Measurements from ENCODE around the gene BBX.

The BBX gene

DNA sequence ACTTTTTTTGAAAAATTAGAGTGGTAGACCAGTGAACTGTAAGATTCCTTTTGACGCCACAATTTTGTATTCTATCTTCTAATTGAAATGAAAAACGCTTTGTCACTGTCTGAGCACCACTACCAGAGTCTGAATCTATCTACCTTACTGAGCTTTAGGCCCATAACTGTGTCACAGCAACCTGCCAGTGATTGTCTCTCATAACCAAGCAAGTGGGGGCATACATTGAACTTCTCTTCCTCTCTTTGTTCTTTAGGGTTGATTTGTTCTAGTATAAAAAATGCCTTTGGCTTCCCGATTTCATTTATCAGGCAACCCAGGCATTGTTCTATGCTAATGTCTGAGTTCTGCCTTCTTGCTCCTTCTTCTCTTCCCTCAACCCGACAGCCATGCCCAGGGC, 142.6 kb downstream of the BBX start:
- H3K4me3 ChIP-seq (ENCODE audit: low read length), result no peak overlapping the region
- no CpG with 5 or more reads among the region's 4 CpGs for WGBS (ENCODE audit: insufficient coverage, insufficient read length)
- no peak for DNase-seq (ENCODE audit: low read depth, low spot score)

DNA sequence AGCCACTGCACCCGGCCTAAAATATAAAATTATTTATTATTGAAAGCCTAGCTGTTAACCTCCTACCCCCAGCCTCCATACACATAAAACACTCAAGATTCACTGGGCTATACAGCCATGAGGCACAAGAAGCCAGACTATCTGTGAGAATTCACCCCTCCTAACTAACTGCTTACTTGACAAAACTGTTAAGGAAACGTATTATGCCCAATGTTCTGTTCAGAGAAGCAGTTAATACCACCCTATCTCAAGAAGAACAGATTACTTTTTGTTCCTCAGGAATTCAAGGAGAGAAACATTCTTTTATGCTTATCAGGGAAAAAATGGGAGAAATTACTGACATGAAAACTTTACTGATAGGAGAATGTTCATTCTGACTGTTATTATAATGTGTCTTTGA, 144.1 kb downstream of the BBX start:
- no peaks in the 10 kb centered on the region for H3K9me3 ChIP-seq (ENCODE audit: control insufficient read depth, insufficient read depth, low read length)
- H3K27me3 ChIP-seq (ENCODE audit: control insufficient read depth, insufficient read depth, low read length), result no peaks in the 10 kb centered on the region
- H3K36me3 ChIP-seq (ENCODE audit: control insufficient read depth, insufficient read depth, low read length), result no peaks in the 10 kb centered on the region
- no CpG with 5 or more reads among the region's 2 CpGs for WGBS (ENCODE audit: insufficient coverage, insufficient read length)
- no peak overlapping the region for H3K4me3 ChIP-seq (ENCODE audit: low read length)
- 0 out of 2 replicates have a peak, but pooled peaks cover 1% of the 10 kb centered on the region for H3K4me1 ChIP-seq (ENCODE audit: control insufficient read depth, insufficient read depth, low read length)
- DNase-seq (ENCODE audit: low read depth, low spot score), result no peak
- no peak overlapping the region for H3K27ac ChIP-seq (ENCODE audit: low read length)

More for the DNA sequence above, 142.6 kb downstream of the BBX start:
- no peaks in the 10 kb centered on the region for H3K36me3 ChIP-seq (ENCODE audit: control insufficient read depth, insufficient read depth, low read length)
- H3K27me3 ChIP-seq (ENCODE audit: control insufficient read depth, insufficient read depth, low read length), result no peaks in the 10 kb centered on the region
- H3K27ac ChIP-seq (ENCODE audit: low read length), result no peak overlapping the region
- no peaks in the 10 kb centered on the region for H3K9me3 ChIP-seq (ENCODE audit: control insufficient read depth, insufficient read depth, low read length)
- H3K4me1 ChIP-seq (ENCODE audit: control insufficient read depth, insufficient read depth, low read length), result 0 out of 2 replicates have a peak, but pooled peaks cover 1% of the 10 kb centered on the region

DNA sequence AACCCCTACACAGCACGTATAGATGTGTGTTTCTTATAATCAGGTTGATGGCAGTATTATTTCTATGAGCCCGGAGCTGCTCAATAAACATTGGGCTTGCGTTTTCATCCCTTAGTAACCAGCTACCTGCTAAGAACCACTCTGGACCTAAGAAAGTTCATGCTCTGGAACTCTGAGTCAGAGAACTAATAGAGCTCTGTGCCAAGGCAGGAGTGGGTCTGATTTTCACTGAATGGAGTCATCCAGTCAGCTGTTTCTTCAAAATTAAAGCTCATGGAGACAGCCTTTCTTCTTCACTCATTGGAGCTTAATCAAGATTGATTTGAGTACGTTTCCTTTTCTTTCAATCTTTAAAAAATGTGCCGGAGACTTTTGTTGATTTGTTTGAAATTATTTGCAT, 145.7 kb downstream of the BBX start:
- Histone ChIP-seq H3K4me3 (ENCODE audit: low read length) (no peak overlapping the region), H3K36me3 (ENCODE audit: control insufficient read depth, insufficient read depth, low read length) (no peaks in the 10 kb centered on the region), H3K27ac (ENCODE audit: low read length) (no peak overlapping the region), H3K4me1 (ENCODE audit: control insufficient read depth, insufficient read depth, low read length) (0 out of 2 replicates have a peak, but pooled peaks cover 1% of the 10 kb centered on the region), H3K9me3 (ENCODE audit: control insufficient read depth, insufficient read depth, low read length) (no peaks in the 10 kb centered on the region), H3K27me3 (ENCODE audit: control insufficient read depth, insufficient read depth, low read length) (no peaks in the 10 kb centered on the region)
- DNase-seq (ENCODE audit: low read depth, low spot score), result no peak
- WGBS (ENCODE audit: insufficient coverage, insufficient read length), result no CpG with 5 or more reads among the region's 5 CpGs

DNA sequence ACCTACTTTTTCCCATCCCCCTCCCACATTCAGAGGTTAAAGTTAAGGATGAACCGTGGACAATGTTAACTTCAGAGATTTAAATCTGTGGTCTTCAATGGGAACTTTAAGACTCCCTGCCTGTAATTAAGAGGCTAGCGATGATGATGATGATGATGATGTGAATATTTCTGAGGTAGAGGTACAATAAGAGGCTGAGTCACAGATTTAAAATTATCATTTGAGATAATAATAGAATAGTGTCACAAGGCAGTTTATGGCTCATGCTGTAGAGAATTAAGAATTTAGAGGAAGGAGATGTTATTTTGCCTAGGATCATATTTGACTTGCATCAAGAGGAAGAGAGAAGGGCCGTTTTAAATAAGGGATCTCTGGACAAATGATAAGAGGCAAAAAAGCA, 146.2 kb downstream of the BBX start:
- Histone ChIP-seq H3K27me3 (ENCODE audit: control insufficient read depth, insufficient read depth, low read length) (no peaks in the 10 kb centered on the region), H3K4me3 (ENCODE audit: low read length) (no peak overlapping the region), H3K27ac (ENCODE audit: low read length) (no peak overlapping the region), H3K9me3 (ENCODE audit: control insufficient read depth, insufficient read depth, low read length) (no peaks in the 10 kb centered on the region), H3K36me3 (ENCODE audit: control insufficient read depth, insufficient read depth, low read length) (no peaks in the 10 kb centered on the region), H3K4me1 (ENCODE audit: control insufficient read depth, insufficient read depth, low read length) (0 out of 2 replicates have a peak, but pooled peaks cover 1% of the 10 kb centered on the region)
- DNase-seq (ENCODE audit: low read depth, low spot score), result no peak
- WGBS (ENCODE audit: insufficient coverage, insufficient read length), result no CpG with 5 or more reads among the region's 3 CpGs

DNA sequence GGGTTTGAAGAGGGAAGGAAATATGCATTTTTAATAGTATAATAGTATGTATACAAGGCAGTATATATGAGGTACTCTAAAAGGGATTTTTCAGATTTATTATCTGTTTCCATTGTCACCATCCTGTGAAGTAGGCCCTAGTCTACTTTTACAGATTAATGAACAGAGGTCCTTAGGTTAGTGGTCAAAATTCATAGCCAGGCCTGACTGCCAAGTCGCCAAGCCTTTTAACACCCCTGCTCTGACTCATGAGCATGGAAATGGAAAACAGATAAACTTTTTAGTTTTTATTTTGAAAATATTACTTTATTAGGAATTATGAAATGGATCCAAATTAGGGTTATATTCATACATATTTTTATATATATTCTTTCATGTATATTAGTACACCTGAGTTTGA, 146.9 kb downstream of the BBX start:
- no peak overlapping the region for H3K4me3 ChIP-seq (ENCODE audit: low read length)
- H3K36me3 ChIP-seq (ENCODE audit: control insufficient read depth, insufficient read depth, low read length), result no peaks in the 10 kb centered on the region
- H3K27ac ChIP-seq (ENCODE audit: low read length), result no peak overlapping the region
- no peaks in the 10 kb centered on the region for H3K27me3 ChIP-seq (ENCODE audit: control insufficient read depth, insufficient read depth, low read length)
- H3K4me1 ChIP-seq (ENCODE audit: control insufficient read depth, insufficient read depth, low read length), result 0 out of 2 replicates have a peak, but pooled peaks cover 1% of the 10 kb centered on the region
- no CpG with 5 or more reads among the region's 1 CpG for WGBS (ENCODE audit: insufficient coverage, insufficient read length)
- DNase-seq (ENCODE audit: low read depth, low spot score), result no peak
- H3K9me3 ChIP-seq (ENCODE audit: control insufficient read depth, insufficient read depth, low read length), result no peaks in the 10 kb centered on the region

DNA sequence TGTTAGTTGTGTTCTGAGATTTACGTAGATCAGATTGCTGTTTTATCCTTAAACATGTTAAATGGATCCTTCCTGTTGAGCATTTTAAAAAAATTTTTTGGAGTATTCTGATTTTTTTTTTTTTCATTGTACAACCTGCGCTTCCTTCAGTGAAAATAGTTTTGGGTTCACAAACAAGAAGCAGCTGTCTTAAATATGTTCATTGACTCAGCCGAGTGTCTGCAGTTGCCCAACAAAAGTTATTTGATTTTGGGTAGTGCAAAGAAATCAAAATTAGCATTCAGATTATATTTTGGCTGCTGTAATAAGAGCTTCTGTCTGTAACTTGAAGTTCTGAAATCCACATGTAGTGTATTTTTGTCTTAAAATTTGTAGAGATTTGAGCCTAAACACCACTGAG, 148.2 kb downstream of the BBX start:
- no CpG with 5 or more reads among the region's 3 CpGs for WGBS (ENCODE audit: insufficient coverage, insufficient read length)

DNA sequence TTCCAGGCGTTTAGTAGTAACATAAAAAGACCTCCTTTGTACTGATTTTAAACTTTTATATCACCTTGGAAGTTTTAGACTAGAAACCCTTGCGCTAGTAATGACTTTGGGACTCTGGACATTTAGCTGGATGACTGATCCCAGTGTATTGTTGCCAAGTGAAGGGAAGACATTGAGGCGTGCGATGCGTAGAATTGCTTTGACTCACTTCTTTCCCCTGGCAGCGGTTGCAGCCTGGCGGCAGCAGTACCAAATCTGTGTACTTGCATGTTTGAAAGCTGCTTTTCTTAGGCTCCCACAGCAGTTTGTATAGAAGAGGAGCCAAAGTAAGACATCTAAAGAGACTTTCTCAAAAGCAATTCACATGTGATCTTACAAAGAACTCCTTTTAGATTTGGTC, 151.6 kb downstream of the BBX start:
- H3K4me3 ChIP-seq (ENCODE audit: low read length), result no peak overlapping the region
- H3K27me3 ChIP-seq (ENCODE audit: control insufficient read depth, insufficient read depth, low read length), result no peaks in the 10 kb centered on the region
- no peaks in the 10 kb centered on the region for H3K4me1 ChIP-seq (ENCODE audit: control insufficient read depth, insufficient read depth, low read length)
- H3K36me3 ChIP-seq (ENCODE audit: control insufficient read depth, insufficient read depth, low read length), result no peaks in the 10 kb centered on the region
- no CpG with 5 or more reads among the region's 7 CpGs for WGBS (ENCODE audit: insufficient coverage, insufficient read length)
- no peaks in the 10 kb centered on the region for H3K9me3 ChIP-seq (ENCODE audit: control insufficient read depth, insufficient read depth, low read length)
- DNase-seq (ENCODE audit: low read depth, low spot score), result no peak
- H3K27ac ChIP-seq (ENCODE audit: low read length), result no peak overlapping the region

More for the DNA sequence above, 148.2 kb downstream of the BBX start:
- Histone ChIP-seq H3K4me1 (ENCODE audit: control insufficient read depth, insufficient read depth, low read length) (0 out of 2 replicates have a peak, but pooled peaks cover 1% of the 10 kb centered on the region), H3K27me3 (ENCODE audit: control insufficient read depth, insufficient read depth, low read length) (no peaks in the 10 kb centered on the region), H3K27ac (ENCODE audit: low read length) (no peak overlapping the region), H3K4me3 (ENCODE audit: low read length) (no peak overlapping the region), H3K36me3 (ENCODE audit: control insufficient read depth, insufficient read depth, low read length) (no peaks in the 10 kb centered on the region), H3K9me3 (ENCODE audit: control insufficient read depth, insufficient read depth, low read length) (no peaks in the 10 kb centered on the region)
- DNase-seq (ENCODE audit: low read depth, low spot score), result no peak

DNA sequence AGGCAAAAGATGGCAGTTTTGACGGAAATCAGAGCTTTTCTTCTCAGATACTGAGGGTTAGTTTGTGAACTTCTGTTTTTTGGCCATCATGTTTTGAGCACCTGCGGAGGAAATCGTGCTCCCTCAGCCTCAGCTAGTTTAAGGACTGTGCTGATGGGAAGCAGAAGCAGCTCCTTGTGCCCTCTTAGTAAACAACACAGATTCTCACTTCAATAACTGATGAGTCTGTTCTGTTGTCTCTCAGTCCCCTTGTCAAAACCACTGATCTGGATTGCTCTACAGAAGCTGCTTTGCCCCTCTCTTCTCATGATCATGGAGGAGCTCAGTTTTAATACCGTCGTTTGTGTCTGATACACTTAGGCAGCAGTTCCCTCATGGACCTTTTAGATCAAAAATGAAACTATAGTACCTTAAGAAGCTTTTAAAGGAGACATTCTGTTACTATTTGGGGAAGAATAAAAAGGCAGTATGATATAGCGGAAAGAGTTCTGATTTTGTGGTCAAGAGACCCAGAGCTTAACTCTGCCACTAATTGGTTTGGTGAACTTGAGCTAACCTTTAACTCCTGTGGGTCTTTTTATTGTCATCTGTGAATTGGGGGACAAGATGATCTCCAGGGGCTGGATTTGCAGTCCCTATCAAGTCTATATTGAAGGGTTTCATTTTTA, 152.6 kb downstream of the BBX start:
- no peak for DNase-seq (ENCODE audit: low read depth, low spot score)
- no peaks in the 10 kb centered on the region for H3K4me1 ChIP-seq (ENCODE audit: control insufficient read depth, insufficient read depth, low read length)
- H3K9me3 ChIP-seq (ENCODE audit: control insufficient read depth, insufficient read depth, low read length), result no peaks in the 10 kb centered on the region
- H3K27ac ChIP-seq (ENCODE audit: low read length), result no peak overlapping the region
- H3K36me3 ChIP-seq (ENCODE audit: control insufficient read depth, insufficient read depth, low read length), result no peaks in the 10 kb centered on the region
- H3K4me3 ChIP-seq (ENCODE audit: low read length), result no peak overlapping the region
- no peaks in the 10 kb centered on the region for H3K27me3 ChIP-seq (ENCODE audit: control insufficient read depth, insufficient read depth, low read length)
- WGBS (ENCODE audit: insufficient coverage, insufficient read length), result no CpG with 5 or more reads among the region's 6 CpGs

DNA sequence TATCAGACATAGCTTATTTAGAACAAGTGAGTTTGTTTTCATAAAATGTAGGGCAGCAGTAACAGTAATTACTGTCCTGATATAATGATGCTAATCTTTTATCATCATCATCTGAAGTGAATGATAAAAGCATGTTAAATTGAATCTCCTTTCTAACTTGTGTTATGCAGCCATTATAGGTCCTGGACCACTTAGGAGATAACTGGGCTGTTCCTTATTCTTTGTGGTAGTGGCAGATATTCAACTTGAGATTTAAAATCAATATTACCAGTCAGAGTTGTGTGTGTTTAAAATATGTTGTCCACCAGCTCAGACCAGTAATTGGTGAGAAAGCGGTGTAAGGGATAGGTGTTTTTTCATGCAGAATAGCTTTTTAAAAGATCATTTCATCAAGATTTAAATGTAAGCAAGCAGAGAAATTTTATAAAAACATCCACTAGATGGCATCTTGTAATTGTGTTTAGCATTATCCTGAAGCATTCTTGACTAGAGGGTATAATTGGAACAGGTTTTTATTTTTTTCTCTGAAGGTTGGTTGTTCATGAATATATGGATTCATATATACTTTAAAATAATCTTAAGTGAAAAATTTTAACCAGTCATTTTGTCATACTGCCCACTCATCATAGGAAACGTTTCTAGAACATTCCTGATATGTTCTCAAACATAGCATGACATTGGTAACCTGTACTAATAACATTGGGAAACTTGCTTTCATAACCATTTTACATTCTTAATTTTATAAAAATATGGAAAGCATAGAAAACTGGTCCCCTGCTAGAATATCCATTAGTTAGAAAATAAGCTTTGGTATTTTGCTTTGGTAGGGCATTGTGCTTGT, 153.9 kb downstream of the BBX start:
- no CpG with 5 or more reads among the region's 2 CpGs for WGBS (ENCODE audit: insufficient coverage, insufficient read length)
- DNase-seq (ENCODE audit: low read depth, low spot score), result no peak
- no peak overlapping the region for H3K27ac ChIP-seq (ENCODE audit: low read length)
- H3K27me3 ChIP-seq (ENCODE audit: control insufficient read depth, insufficient read depth, low read length), result no peaks in the 10 kb centered on the region
- no peaks in the 10 kb centered on the region for H3K36me3 ChIP-seq (ENCODE audit: control insufficient read depth, insufficient read depth, low read length)
- no peaks in the 10 kb centered on the region for H3K9me3 ChIP-seq (ENCODE audit: control insufficient read depth, insufficient read depth, low read length)
- H3K4me1 ChIP-seq (ENCODE audit: control insufficient read depth, insufficient read depth, low read length), result no peaks in the 10 kb centered on the region
- H3K4me3 ChIP-seq (ENCODE audit: low read length), result no peak overlapping the region

DNA sequence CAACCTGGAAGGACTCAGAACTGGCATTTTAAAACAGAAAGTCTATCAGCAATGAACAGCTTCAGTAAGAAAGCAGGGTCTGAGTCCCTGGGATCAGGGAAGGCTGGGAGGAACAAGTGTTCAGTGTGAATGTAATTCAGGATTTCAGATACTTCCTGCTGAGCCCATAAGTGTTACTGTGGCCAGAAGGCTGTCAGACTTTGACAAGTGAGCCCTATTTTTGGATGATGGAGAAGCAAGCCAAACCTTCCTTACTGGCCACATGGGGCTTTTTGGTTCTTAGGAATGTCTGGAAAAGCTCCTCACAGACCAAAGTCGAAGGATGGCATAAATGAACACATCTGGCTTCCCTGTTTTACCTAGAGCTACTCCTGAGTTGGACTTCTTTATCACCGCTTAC, 157.2 kb downstream of the BBX start:
- Histone ChIP-seq H3K27me3 (ENCODE audit: control insufficient read depth, insufficient read depth, low read length) (no peaks in the 10 kb centered on the region), H3K27ac (ENCODE audit: low read length) (no peak overlapping the region), H3K4me1 (ENCODE audit: control insufficient read depth, insufficient read depth, low read length) (no peaks in the 10 kb centered on the region; the same call in 1 of the 2 replicates), H3K9me3 (ENCODE audit: control insufficient read depth, insufficient read depth, low read length) (no peaks in the 10 kb centered on the region), H3K4me3 (ENCODE audit: low read length) (no peak overlapping the region), H3K36me3 (ENCODE audit: control insufficient read depth, insufficient read depth, low read length) (no peaks in the 10 kb centered on the region)
- DNase-seq (ENCODE audit: low read depth, low spot score), result no peak
- no CpG with 5 or more reads among the region's 2 CpGs for WGBS (ENCODE audit: insufficient coverage, insufficient read length)

All from iPS DF 6.9 (cell line).